Measurements from ENCODE around the gene RELL2.

DNA sequence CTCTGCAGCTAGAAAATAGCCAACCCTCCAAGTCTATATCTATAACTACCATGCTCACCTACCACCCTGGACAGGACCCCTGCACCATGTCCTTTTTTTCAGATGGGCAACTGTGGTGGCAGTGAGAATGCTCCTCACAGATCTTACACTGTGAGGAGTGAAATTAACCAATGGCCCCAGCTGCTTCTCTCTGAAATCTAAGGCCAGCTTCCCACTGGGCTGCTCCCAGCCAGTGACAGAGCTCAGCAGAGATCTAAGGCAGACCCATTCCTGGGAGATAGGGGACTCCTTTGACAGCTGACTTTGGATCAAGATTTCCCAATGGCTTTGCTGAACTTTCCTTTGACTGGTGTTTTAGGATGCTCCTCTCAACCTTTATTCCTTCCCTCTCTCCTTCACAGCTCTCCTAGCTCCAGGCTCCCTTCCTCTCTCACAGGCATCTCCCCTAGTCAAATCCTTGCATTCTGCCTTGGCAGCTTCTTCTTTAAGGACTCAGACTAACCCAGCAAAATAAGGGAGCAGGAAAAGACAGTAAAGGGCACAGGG is 46.9 kb downstream of the RELL2 start:
- TF ChIP-seq CTCF (IDR thresholded peaks at IDR 0.05) = no peak
- no peak for TF ChIP-seq EP300 (IDR thresholded peaks at IDR 0.05)
- no peak for TF ChIP-seq POLR2A (IDR thresholded peaks at IDR 0.05)
- no peak for TF ChIP-seq POLR2AphosphoS5 (IDR thresholded peaks at IDR 0.05)
